HG03139 (cell line): ENCODE measurements around the gene OPCML.
"Not testable (repeated sequence)": the region's sequence is repeated elsewhere in the genome, so short reads cannot be mapped to it uniquely, and the experiment has no call there.

ENCODE experiments used
- ATAC-seq: cut with Tn5 transposase; IDR thresholded peaks from one replicate; pipeline ENCODE4 v1.9.1; 2021; ENCODE audit not compliant: unreplicated experiment

The OPCML gene

GRCh38 chr11:132423266-132423665, 1109.0 kb downstream of the OPCML start:
- no peak for ATAC-seq

- no peak for ATAC-seq
Observed at GRCh38 chr11:132422722-132423121, 1109.6 kb downstream of the OPCML start.

GRCh38 chr11:132421555-132421954, 1110.7 kb downstream of the OPCML start:
- no peak for ATAC-seq

- ATAC-seq = no peak
Observed at GRCh38 chr11:132414451-132414850, 1117.8 kb downstream of the OPCML start.

GRCh38 chr11:132410383-132410782, 1121.9 kb downstream of the OPCML start:
- no peak for ATAC-seq

- no peak for ATAC-seq
Observed at GRCh38 chr11:132409573-132410355, 1122.5 kb downstream of the OPCML start.

- ATAC-seq = no peak
Observed at GRCh38 chr11:132408877-132409276, 1123.4 kb downstream of the OPCML start.

GRCh38 chr11:132405728-132406127, 1126.6 kb downstream of the OPCML start:
- no peak for ATAC-seq

GRCh38 chr11:132402071-132402684, 1130.1 kb downstream of the OPCML start:
- no peak for ATAC-seq

- ATAC-seq = no peak
Observed at GRCh38 chr11:132396318-132396717, 1136.0 kb downstream of the OPCML start.

- ATAC-seq = no peak
Observed at GRCh38 chr11:132395434-132395833, 1136.9 kb downstream of the OPCML start.

GRCh38 chr11:132379540-132379939, 1152.8 kb downstream of the OPCML start:
- ATAC-seq = no peak

- no peak for ATAC-seq
Observed at GRCh38 chr11:132373405-132374143, 1158.7 kb downstream of the OPCML start.

GRCh38 chr11:132370114-132370513, 1162.2 kb downstream of the OPCML start:
- ATAC-seq = not testable (repeated sequence)

GRCh38 chr11:132367293-132367692, 1165.0 kb downstream of the OPCML start:
- no peak for ATAC-seq

- no peak for ATAC-seq
Observed at GRCh38 chr11:132365650-132366049, 1166.7 kb downstream of the OPCML start.
